HG02852 (cell line): Measurements from ENCODE around the gene ARPC1B.
"Not testable (repeated sequence)": the region's sequence is repeated elsewhere in the genome, so short reads cannot be mapped to it uniquely, and the experiment has no call there.

ENCODE experiments used
- ATAC-seq: cut with Tn5 transposase; IDR thresholded peaks from one replicate; pipeline ENCODE4 v1.9.1; 2021; ENCODE audit warnings: mild to moderate bottlenecking, moderate library complexity; ENCODE audit not compliant: unreplicated experiment

Gene ARPC1B

GRCh38 chr7:99408379-99409191 lies 34.1 kb downstream of the ARPC1B start, which contains the start of the genes BUD31 and PDAP1:
TSS of gene BUD31 (plus strand) at chr7:99408969. CDS start at chr7:99411093, 2,124 bp downstream.
TSS of gene PDAP1 (minus strand) at chr7:99408597. CDS start at chr7:99408548, 49 bp downstream.
- peak; percentile 75 for ATAC-seq

GRCh38 chr7:99409192-99409572 lies 34.7 kb downstream of the ARPC1B start:
- peak; percentile 2 for ATAC-seq

GRCh38 chr7:99409806-99410205 lies 35.3 kb downstream of the ARPC1B start:
- no peak for ATAC-seq

- ATAC-seq, result no peak
These were observed 36.1 kb downstream of the ARPC1B start for GRCh38 chr7:99410635-99411034.

GRCh38 chr7:99415513-99416127 lies 41.1 kb downstream of the ARPC1B start:
- not testable (repeated sequence) for ATAC-seq

GRCh38 chr7:99418260-99418659 lies 43.7 kb downstream of the ARPC1B start:
- ATAC-seq, result no peak

- no peak for ATAC-seq
These were observed 44.9 kb downstream of the ARPC1B start for GRCh38 chr7:99419323-99420021.

GRCh38 chr7:99420213-99420612 lies 45.7 kb downstream of the ARPC1B start:
- no peak for ATAC-seq

GRCh38 chr7:99420986-99421385 lies 46.5 kb downstream of the ARPC1B start:
- ATAC-seq, result no peak

GRCh38 chr7:99422186-99422585 lies 47.7 kb downstream of the ARPC1B start:
- no peak for ATAC-seq

GRCh38 chr7:99422625-99423024 lies 48.1 kb downstream of the ARPC1B start:
- ATAC-seq, result no peak

- ATAC-seq, result no peak
These were observed 50.6 kb downstream of the ARPC1B start for GRCh38 chr7:99424932-99425730.

- no peak for ATAC-seq
These were observed 54.5 kb downstream of the ARPC1B start for GRCh38 chr7:99428972-99429566.

GRCh38 chr7:99429756-99430155 lies 55.2 kb downstream of the ARPC1B start:
- no peak for ATAC-seq

GRCh38 chr7:99431756-99432540 lies 57.4 kb downstream of the ARPC1B start:
- ATAC-seq, result not testable (repeated sequence)

- no peak for ATAC-seq
These were observed 58.6 kb downstream of the ARPC1B start for GRCh38 chr7:99433158-99433557.

- peak; percentile 17 for ATAC-seq
These were observed 63.5 kb downstream of the ARPC1B start for GRCh38 chr7:99437946-99438572.

- peak; percentile 91 for ATAC-seq
These were observed 64.3 kb downstream of the ARPC1B start, which contains the start of the genes CPSF4 and PTCD1 for GRCh38 chr7:99438573-99439480. TSS of gene CPSF4 (plus strand) at chr7:99438943. CDS start at chr7:99439083, 140 bp downstream. TSS of gene PTCD1 (minus strand) at chr7:99438798. CDS start at chr7:99435242, 3,556 bp downstream.
